Colonic mucosa (tissue), 4 donors: Measurements from ENCODE around the gene PCDHGA9. TPM values are rescaled to one million over a fixed set of nuclear protein-coding genes. Genes with fewer than 3 reads are reported as not detected.
"Not testable (repeated sequence)": the region's sequence is repeated elsewhere in the genome, so short reads cannot be mapped to it uniquely, and the experiment has no call there.

Experiments
- DNase-seq: peaks from one replicate; pipeline ENCODE4 v3.0.0-alpha.2; 2020
- H3K27ac ChIP-seq: fragments of 200-600 bp; one replicate; pipeline ENCODE4 v1.8.0; 2021
- H3K27me3 ChIP-seq: fragments of 200-600 bp; one replicate; pipeline ENCODE4 v1.8.0; 2021
- H3K36me3 ChIP-seq: fragments of 200-600 bp; one replicate; pipeline ENCODE4 v1.8.0; 2021
- H3K4me1 ChIP-seq: fragments of 200-600 bp; one replicate; pipeline ENCODE4 v1.8.0; 2021; ENCODE audit warnings: mild to moderate bottlenecking
- H3K4me3 ChIP-seq: fragments of 200-600 bp; one replicate; pipeline ENCODE4 v1.8.0; 2021
- H3K9ac ChIP-seq, 2 donors: one replicate each; pipeline ENCODE4 v1.7.0; 2013; ENCODE audit warnings: control low read depth in 2 of 2, low read depth in 2 of 2, low read length in 2 of 2
- H3K9me3 ChIP-seq: fragments of 200-600 bp; one replicate; pipeline ENCODE4 v1.8.0; 2021
- intact Hi-C: fragments of 100-400 bp; cut with DNase I; formaldehyde crosslinking; loops from one replicate; pipeline ENCODE4 v1.14.1; 2022
- total RNA-seq, 2 donors: library from RNA; stranded (reverse); fragmentation: NEBNext Ultra II Directional in 1 of 2; extraction: Animal tissue kit (Norgen Biotek cat#: 25700) in 1 of 2; gene quantifications; one replicate each; pipeline ENCODE4 v1.2.1, GENCODE V29; 2021
- TF ChIP-seq, protein P1 (sequence below): fragments of 200-600 bp; IDR thresholded peaks from one replicate; pipeline ENCODE4 v1.8.0; 2022; ENCODE audit warnings: antibody characterized with exemption, mild to moderate bottlenecking
- donor health status: healthy.
- donor health status: DM: no; HTN: no; CAD: no.
- donor health status: DM: no; HTN: no; CAD: no.

PCDHGA9 gene
- total RNA-seq, 2 donors from 2014 or later, result 1.1 to 2.2 TPM

GRCh38 chr5:141369994-141370848 is 32.4 kb upstream of the PCDHGA9 start, which contains the start of gene PCDHGB3:
PCDHGB3 (plus strand) TSS chr5:141370242; CDS start chr5:141370395, 153 bp downstream.
- H3K27me3 ChIP-seq, result no peaks in the 10 kb centered on the region
- TF ChIP-seq, protein P1, sequence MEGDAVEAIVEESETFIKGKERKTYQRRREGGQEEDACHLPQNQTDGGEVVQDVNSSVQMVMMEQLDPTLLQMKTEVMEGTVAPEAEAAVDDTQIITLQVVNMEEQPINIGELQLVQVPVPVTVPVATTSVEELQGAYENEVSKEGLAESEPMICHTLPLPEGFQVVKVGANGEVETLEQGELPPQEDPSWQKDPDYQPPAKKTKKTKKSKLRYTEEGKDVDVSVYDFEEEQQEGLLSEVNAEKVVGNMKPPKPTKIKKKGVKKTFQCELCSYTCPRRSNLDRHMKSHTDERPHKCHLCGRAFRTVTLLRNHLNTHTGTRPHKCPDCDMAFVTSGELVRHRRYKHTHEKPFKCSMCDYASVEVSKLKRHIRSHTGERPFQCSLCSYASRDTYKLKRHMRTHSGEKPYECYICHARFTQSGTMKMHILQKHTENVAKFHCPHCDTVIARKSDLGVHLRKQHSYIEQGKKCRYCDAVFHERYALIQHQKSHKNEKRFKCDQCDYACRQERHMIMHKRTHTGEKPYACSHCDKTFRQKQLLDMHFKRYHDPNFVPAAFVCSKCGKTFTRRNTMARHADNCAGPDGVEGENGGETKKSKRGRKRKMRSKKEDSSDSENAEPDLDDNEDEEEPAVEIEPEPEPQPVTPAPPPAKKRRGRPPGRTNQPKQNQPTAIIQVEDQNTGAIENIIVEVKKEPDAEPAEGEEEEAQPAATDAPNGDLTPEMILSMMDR, result no peak

GRCh38 chr5:141371572-141372475 is 30.8 kb upstream of the PCDHGA9 start:
- no peak overlapping the region for H3K27ac ChIP-seq
- intact Hi-C loops, result no loop called here
- H3K27me3 ChIP-seq, result no peaks in the 10 kb centered on the region
- TF ChIP-seq, protein P1, result no peak
- no peak for DNase-seq
- no peaks in the 10 kb centered on the region for H3K36me3 ChIP-seq
- H3K9me3 ChIP-seq, result peaks cover 13% of the 10 kb centered on the region
- H3K9ac ChIP-seq, result no peak overlapping the region
- no peak overlapping the region for H3K4me3 ChIP-seq
- no peaks in the 10 kb centered on the region for H3K4me1 ChIP-seq

More at GRCh38 chr5:141369994-141370848, 32.4 kb upstream of the PCDHGA9 start, which contains the start of gene PCDHGB3:
- peaks cover 13% of the 10 kb centered on the region for H3K9me3 ChIP-seq
- H3K4me1 ChIP-seq, result no peaks in the 10 kb centered on the region
- H3K36me3 ChIP-seq, result no peaks in the 10 kb centered on the region
- no peak within 1 kb of the TSS for H3K27ac ChIP-seq
- DNase-seq, result no peak
- no peak within 1 kb of the TSS for H3K9ac ChIP-seq
- intact Hi-C loops, result no loop called here
- no peak within 1 kb of the TSS for H3K4me3 ChIP-seq

GRCh38 chr5:141373673-141374317 is 28.8 kb upstream of the PCDHGA9 start, which contains the start of gene PCDHGA6:
PCDHGA6 (plus strand) TSS chr5:141373891; CDS start chr5:141374084, 193 bp downstream.
- H3K27ac ChIP-seq, result no peak within 1 kb of the TSS
- no peaks in the 10 kb centered on the region for H3K27me3 ChIP-seq
- H3K4me3 ChIP-seq, result no peak within 1 kb of the TSS
- H3K4me1 ChIP-seq, result no peaks in the 10 kb centered on the region
- no peaks in the 10 kb centered on the region for H3K36me3 ChIP-seq
- intact Hi-C loops, result no loop called here
- TF ChIP-seq, protein P1, result no peak
- no peak for DNase-seq
- peaks cover 13% of the 10 kb centered on the region for H3K9me3 ChIP-seq
- no peak within 1 kb of the TSS for H3K9ac ChIP-seq

GRCh38 chr5:141374627-141375026 is 28.0 kb upstream of the PCDHGA9 start:
- H3K27ac ChIP-seq, result no peak overlapping the region
- TF ChIP-seq, protein P1, result no peak
- no peaks in the 10 kb centered on the region for H3K36me3 ChIP-seq
- DNase-seq, result no peak
- H3K4me1 ChIP-seq, result no peaks in the 10 kb centered on the region
- no peak overlapping the region for H3K4me3 ChIP-seq
- intact Hi-C loops, result no loop called here
- H3K27me3 ChIP-seq, result no peaks in the 10 kb centered on the region
- peaks cover 13% of the 10 kb centered on the region for H3K9me3 ChIP-seq
- H3K9ac ChIP-seq, result no peak overlapping the region

DNA sequence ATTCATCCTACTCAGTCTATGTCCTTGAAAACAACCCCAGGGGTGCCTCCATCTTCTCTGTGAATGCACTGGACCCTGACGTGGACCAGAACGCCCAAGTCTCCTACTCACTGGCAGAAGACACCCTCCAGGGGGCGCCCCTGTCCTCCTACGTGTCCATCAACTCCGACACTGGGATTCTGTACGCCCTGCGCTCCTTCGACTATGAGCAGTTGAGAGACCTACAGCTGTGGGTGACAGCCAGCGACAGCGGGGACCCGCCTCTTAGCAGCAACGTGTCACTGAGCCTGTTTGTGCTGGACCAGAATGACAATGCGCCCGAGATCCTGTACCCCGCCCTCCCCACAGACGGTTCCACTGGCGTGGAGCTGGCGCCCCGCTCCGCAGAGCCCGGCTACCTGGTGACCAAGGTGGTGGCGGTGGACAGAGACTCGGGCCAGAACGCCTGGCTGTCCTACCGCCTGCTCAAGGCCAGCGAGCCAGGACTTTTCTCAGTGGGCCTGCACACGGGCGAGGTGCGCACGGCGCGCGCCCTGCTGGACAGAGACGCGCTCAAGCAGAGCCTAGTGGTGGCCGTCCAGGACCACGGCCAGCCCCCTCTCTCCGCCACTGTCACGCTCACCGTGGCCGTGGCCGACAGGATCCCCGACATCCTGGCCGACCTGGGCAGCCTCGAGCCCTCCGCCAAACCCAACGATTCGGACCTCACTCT is 27.0 kb upstream of the PCDHGA9 start:
- H3K27ac ChIP-seq, H3K4me3 ChIP-seq, H3K36me3 ChIP-seq, intact Hi-C loops, H3K9ac ChIP-seq, DNase-seq, H3K4me1 ChIP-seq, H3K27me3 ChIP-seq: not testable (repeated sequence)
- H3K9me3 ChIP-seq, result peaks cover 13% of the 10 kb centered on the region
